ENCODE measurements around the gene MAST3. TPM values are rescaled to one million over a fixed set of nuclear protein-coding genes. Genes with fewer than 3 reads are reported as not detected.

Gene MAST3
- total RNA-seq, 2 experiments from 2014 or later = 14.8 to 31.4 TPM

GRCh38 chr19:18126097-18126496 is 28.5 kb downstream of the MAST3 start:
- POLR2A ChIA-PET = interaction anchor here (0.6 kb wide), 1 partner anchor 298 kb away, joined by 3 read pairs; no protein-coding TSS in a partner anchor
- Histone ChIP-seq H3K36me3 (ENCODE audit: insufficient read depth, low read length) (peaks cover 90% of the 10 kb centered on the region), H3K27ac (ENCODE audit: low read depth, low read length, poor library complexity, severe bottlenecking) (no peak overlapping the region), H3K4me3 (ENCODE audit: low read depth, low read length, poor library complexity, severe bottlenecking) (no peak overlapping the region), H4K20me1 (ENCODE audit: insufficient read depth, low read length) (no peaks in the 10 kb centered on the region), H3K9me2 (ENCODE audit: insufficient read depth, low read length) (no peaks in the 10 kb centered on the region), H3K9me3 (ENCODE audit: low read length) (no peaks in the 10 kb centered on the region), H2AFZ (ENCODE audit: low read length) (no peak overlapping the region), H3K79me2 (ENCODE audit: insufficient read depth, low read depth, low read length) (no peaks in the 10 kb centered on the region), H3K4me2 (ENCODE audit: low read length) (no peak overlapping the region), H3K4me1 (ENCODE audit: insufficient read depth, low read length, poor library complexity, severe bottlenecking) (no peaks in the 10 kb centered on the region)
- no peak for DNase-seq (ENCODE audit: low spot score)
- intact Hi-C loops (cut with micrococcal nuclease; ENCODE audit: unreplicated experiment) = no loop called here
- CTCF ChIA-PET (ENCODE audit: unreplicated experiment) = interaction anchor here (0.6 kb wide), 1 partner anchor 1060 kb away, joined by 3 read pairs; no protein-coding TSS in a partner anchor
- TF ChIP-seq CTCF (conservative IDR thresholded peaks at IDR 0.05; ENCODE audit: low read length) (no peak), EZH2phosphoT487 (IDR thresholded peaks at IDR 0.05; ENCODE audit: borderline replicate concordance, low read depth, low read length) (no peak)
- BruUV-seq (replicated peaks) = no TSS peak

- no peak for TF ChIP-seq CTCF (conservative IDR thresholded peaks at IDR 0.05; ENCODE audit: low read length)
- TF ChIP-seq EZH2phosphoT487 (IDR thresholded peaks at IDR 0.05; ENCODE audit: borderline replicate concordance, low read depth, low read length) = no peak
- no peaks in the 10 kb centered on the region for H3K9me3 ChIP-seq (ENCODE audit: low read length)
- no TSS peak for BruUV-seq (replicated peaks)
- no peaks in the 10 kb centered on the region for H4K20me1 ChIP-seq (ENCODE audit: insufficient read depth, low read length)
- no peak overlapping the region for H3K27ac ChIP-seq (ENCODE audit: low read depth, low read length, poor library complexity, severe bottlenecking)
- no peaks in the 10 kb centered on the region for H3K4me1 ChIP-seq (ENCODE audit: insufficient read depth, low read length, poor library complexity, severe bottlenecking)
- H3K4me3 ChIP-seq (ENCODE audit: low read depth, low read length, poor library complexity, severe bottlenecking) = no peak overlapping the region
- no peak overlapping the region for H3K4me2 ChIP-seq (ENCODE audit: low read length)
- ChIA-PET CTCF (ENCODE audit: unreplicated experiment) (no interaction called here), POLR2A (no interaction called here)
- H2AFZ ChIP-seq (ENCODE audit: low read length) = no peak overlapping the region
- DNase-seq (ENCODE audit: low spot score) = no peak
- H3K79me2 ChIP-seq (ENCODE audit: insufficient read depth, low read depth, low read length) = no peaks in the 10 kb centered on the region
- intact Hi-C loops (cut with micrococcal nuclease; ENCODE audit: unreplicated experiment) = no loop called here
- H3K36me3 ChIP-seq (ENCODE audit: insufficient read depth, low read length) = peaks cover 85% of the 10 kb centered on the region
- H3K9me2 ChIP-seq (ENCODE audit: insufficient read depth, low read length) = no peaks in the 10 kb centered on the region
Measured at GRCh38 chr19:18128044-18128443, 30.5 kb downstream of the MAST3 start.

GRCh38 chr19:18128805-18129204 is 31.2 kb downstream of the MAST3 start:
- no peak for TF ChIP-seq CTCF (conservative IDR thresholded peaks at IDR 0.05; ENCODE audit: low read length)
- TF ChIP-seq EZH2phosphoT487 (IDR thresholded peaks at IDR 0.05; ENCODE audit: borderline replicate concordance, low read depth, low read length) = no peak
- no peaks in the 10 kb centered on the region for H4K20me1 ChIP-seq (ENCODE audit: insufficient read depth, low read length)
- H3K79me2 ChIP-seq (ENCODE audit: insufficient read depth, low read depth, low read length) = no peaks in the 10 kb centered on the region
- no peaks in the 10 kb centered on the region for H3K9me3 ChIP-seq (ENCODE audit: low read length)
- intact Hi-C loops (cut with micrococcal nuclease; ENCODE audit: unreplicated experiment) = no loop called here
- H3K9me2 ChIP-seq (ENCODE audit: insufficient read depth, low read length) = no peaks in the 10 kb centered on the region
- no peak for DNase-seq (ENCODE audit: low spot score)
- ChIA-PET CTCF (ENCODE audit: unreplicated experiment) (no interaction called here), POLR2A (no interaction called here)
- H3K4me1 ChIP-seq (ENCODE audit: insufficient read depth, low read length, poor library complexity, severe bottlenecking) = no peaks in the 10 kb centered on the region
- H3K4me2 ChIP-seq (ENCODE audit: low read length) = no peak overlapping the region
- H2AFZ ChIP-seq (ENCODE audit: low read length) = no peak overlapping the region
- H3K4me3 ChIP-seq (ENCODE audit: low read depth, low read length, poor library complexity, severe bottlenecking) = no peak overlapping the region
- peaks cover 84% of the 10 kb centered on the region for H3K36me3 ChIP-seq (ENCODE audit: insufficient read depth, low read length)
- H3K27ac ChIP-seq (ENCODE audit: low read depth, low read length, poor library complexity, severe bottlenecking) = no peak overlapping the region
- no TSS peak for BruUV-seq (replicated peaks)
